Measurements from ENCODE around the gene FAP.

Gene FAP

DNA sequence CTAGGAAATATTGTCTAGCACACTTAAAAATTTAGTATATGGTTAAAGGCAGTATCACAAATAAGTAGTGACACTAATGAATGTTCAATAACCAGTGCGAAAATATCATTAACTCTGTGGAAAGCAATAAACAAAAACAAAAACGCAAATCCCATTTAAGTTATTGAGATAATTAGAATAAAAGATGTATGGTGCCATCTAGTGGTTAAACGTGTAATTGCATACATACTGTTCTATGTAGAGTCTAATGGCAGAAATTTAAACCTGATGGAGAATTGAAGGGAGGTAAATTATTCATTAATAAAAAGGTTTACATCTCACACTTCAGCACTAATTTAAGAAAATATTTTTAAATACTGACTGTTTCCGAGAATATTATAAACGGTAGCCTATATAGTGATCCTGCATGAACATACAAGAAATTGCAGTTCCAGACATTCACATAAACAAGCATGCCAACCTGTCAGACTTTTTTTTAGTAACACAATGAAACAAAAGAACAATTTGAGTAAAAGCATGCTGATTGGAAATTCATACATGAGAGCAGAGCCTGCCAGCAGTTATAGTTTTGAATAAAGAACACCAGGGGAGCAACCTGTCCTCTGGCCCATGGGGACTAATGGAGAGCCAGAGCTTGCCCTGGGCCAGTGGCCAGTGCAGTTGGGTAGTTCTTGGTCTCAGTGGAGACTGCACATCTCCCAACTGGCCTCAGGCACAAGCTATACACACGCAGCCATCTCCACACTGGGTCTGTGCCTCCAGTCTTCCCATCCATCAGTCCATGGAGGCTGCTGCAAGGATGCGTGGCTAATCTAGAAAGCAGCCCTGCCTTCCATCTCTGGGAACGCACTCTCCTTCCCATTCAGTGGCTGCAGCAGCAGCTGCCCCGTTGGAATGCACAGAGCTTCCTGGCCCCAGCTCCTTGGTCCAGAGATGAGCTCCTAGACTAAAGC, 119.2 kb downstream of the FAP start:
- DNase-seq, result peak in 1 of 2 donors; percentile 61

Measured in hippocampal formation (tissue), 2 donors.